Astrocyte of the hippocampus (primary cell): ENCODE measurements around the gene TCN2.
"Not testable (repeated sequence)": the region's sequence is repeated elsewhere in the genome, so short reads cannot be mapped to it uniquely, and the experiment has no call there.

ENCODE experiments used
- DNase-seq: peaks from one replicate; pipeline ENCODE4 v3.0.0; 2011; ENCODE audit warnings: low read depth, low spot score

The TCN2 gene

DNA sequence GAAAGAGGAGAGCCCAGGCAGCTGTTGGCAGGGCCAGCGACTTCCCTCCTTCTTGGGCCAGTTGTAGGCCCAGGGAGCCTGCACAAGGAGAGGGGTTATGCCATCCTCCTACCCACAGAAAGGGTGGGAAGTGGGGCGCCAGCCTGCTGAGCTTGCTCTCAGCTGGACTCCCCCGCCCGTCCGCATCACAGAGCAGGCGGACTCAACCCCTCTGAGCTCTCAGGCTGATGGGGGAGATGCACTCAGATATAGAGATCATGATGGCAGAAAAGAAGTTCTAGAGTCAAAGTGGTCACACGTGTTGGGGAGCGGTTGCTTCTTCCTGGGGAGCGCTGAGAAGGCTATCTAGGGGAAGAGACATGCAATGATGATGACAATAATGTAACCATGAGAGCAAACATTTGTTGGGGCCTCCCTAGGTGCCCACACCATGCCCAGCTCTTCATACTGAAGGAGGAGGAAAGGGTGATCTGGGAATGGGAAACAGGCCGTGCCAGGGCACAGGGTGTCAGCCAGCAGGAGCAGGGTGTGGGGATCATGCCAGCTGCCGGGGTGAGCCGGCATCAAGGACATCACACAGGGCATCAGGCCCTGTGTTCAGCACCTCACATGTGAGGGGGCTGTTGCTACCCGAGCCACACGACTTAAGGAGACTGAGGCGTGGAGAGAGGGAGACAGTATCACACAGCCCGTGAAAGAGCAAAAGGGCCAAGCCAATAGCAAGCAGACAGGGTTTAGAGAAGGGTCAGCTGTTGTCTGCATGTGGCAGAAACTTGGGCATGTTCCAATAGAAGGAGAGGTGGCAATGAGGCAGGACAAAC is 36.3 kb downstream of the TCN2 start:
- DNase-seq = no peak

GRCh38 chr22:30646518-30647160 is 39.7 kb downstream of the TCN2 start:
- DNase-seq = no peak

DNA sequence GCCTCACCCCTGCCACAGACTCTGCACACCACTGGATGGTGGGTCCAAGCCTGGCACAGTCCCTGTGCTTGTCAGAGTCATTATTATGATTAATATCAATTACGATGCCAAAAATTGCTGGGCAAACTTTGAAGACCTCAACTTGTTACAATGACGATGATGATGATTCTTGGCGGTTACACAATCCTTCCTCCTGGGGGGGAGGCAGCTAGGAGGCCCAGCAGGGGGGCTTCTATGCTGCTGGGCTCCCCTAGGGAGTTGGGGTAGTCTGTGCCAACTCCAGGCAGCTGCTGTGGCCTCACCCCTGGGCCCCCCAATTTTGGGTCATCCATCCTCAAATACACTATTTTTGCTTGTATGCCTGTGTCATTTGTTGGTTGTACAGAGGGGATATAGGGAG is 40.6 kb downstream of the TCN2 start:
- no peak for DNase-seq

GRCh38 chr22:30648825-30649224 is 41.9 kb downstream of the TCN2 start:
- DNase-seq = no peak

- peak; percentile 94 for DNase-seq
Observed at GRCh38 chr22:30649430-30650007, 42.5 kb downstream of the TCN2 start.

GRCh38 chr22:30650508-30651116 is 43.6 kb downstream of the TCN2 start:
- DNase-seq = peak; percentile 68

- no peak for DNase-seq
Observed at GRCh38 chr22:30652852-30653251, 45.9 kb downstream of the TCN2 start.

GRCh38 chr22:30654361-30654760 is 47.4 kb downstream of the TCN2 start:
- no peak for DNase-seq

GRCh38 chr22:30655532-30655931 is 48.6 kb downstream of the TCN2 start:
- DNase-seq = no peak

GRCh38 chr22:30662040-30662439 is 55.1 kb downstream of the TCN2 start:
- no peak for DNase-seq

DNA sequence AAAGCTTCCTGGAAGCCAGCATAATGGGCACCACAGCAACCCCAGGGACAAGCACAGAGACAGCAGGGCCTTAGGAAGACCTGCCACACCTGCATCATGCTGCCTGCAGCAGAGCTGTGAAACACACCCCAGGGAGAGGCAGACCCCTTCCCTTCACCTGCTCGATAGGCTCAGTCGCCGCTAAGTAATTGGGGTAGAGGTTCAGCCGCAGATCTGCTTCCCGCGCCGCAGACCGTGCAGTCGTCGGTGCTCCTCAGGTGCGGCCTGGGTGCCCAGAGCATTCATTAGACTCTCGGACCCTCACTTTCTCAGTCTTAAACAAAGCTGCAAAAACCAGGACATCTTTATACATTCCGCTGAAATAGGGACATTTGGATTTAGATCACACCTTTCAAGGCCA is 57.8 kb downstream of the TCN2 start:
- no peak for DNase-seq

GRCh38 chr22:30665266-30665665 is 58.3 kb downstream of the TCN2 start:
- no peak for DNase-seq

- DNase-seq = no peak
Observed at GRCh38 chr22:30665786-30666185, 58.8 kb downstream of the TCN2 start.

DNA sequence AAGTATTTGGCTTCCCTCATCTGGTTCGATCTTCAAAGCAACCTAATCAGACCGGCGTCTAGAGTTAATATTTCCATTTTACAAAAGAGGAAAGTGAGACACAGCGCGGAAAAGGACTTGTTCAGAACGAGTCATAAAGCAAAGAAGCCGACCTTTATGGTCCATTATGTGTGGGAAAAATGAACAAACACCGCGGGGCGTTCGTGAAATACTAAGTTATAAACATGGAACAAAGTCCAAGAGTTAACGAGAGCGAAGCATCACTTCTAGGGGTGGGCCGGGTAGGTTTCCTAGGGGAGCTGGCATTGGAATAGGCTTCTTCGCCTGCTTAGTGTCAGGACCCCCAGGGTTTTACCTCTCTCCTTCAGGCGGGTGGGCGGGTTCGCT is 60.1 kb downstream of the TCN2 start:
- peak; percentile 19 for DNase-seq

GRCh38 chr22:30667494-30668385 is 60.8 kb downstream of the TCN2 start, which contains the start of gene DUSP18:
Gene DUSP18 (minus strand): TSS chr22:30667875. CDS start chr22:30664003, 3,872 bp downstream.
- DNase-seq = peak; percentile 96

DNA sequence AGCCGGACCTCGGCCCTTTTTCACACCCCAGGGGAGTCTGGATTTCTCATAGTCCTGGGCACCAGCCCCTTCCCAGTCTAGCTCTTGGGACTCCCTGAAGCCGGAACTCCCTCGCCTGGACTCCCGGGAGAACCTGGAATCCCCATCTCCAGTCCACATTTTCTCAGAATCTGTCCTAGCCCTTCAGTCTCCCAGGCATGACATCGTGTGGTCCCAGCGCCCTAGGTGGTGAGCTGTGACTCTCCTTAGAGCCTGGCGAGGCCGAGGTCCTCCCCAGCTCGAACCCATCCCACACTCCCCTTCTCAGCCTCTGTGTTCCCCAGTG is 61.4 kb downstream of the TCN2 start:
- DNase-seq = no peak

GRCh38 chr22:30671071-30671470 is 64.1 kb downstream of the TCN2 start:
- no peak for DNase-seq

DNA sequence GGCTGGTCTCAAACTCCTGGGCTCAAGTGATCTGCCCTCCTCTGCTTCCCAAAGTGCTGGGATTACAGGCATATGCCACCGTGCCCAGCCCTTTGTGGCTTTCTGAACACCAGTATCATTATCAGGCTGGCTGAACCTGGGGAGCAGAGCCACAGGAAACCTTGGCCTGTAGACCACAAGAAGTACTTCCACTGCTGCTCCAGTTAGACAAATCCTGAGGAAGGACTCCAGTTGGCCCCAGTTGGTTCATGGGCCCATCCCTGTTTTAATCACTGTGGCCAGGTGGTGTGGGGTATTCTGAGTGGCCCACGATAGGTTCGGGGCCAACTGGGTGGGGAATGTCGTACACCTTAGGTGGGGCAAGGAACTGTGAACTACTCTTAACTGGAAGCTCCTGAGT is 66.2 kb downstream of the TCN2 start:
- no peak for DNase-seq

- no peak for DNase-seq
Observed at GRCh38 chr22:30674482-30674881, 67.5 kb downstream of the TCN2 start.

GRCh38 chr22:30675436-30675835 is 68.5 kb downstream of the TCN2 start:
- DNase-seq = no peak

DNA sequence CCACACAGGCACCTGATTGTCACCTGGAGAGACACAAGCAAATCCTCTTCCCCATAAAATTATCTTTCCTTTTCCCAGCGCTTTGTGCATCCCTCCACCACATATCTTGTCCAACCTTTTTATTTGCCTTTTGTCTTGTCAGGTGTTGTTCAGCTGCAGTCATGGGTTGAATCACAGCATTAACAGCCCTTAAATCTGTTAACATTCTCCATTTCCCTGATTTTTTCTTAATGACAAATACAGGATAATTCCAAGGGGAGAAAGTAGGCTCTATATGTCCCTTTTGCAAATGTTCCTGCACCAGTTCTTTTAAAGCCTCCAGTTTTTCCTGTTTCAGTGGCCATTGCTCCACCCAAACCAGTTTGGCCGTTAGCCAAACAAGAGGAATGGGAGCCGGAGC is 69.6 kb downstream of the TCN2 start:
- not testable (repeated sequence) for DNase-seq
